ENCODE measurements around the gene SLC5A3.

The SLC5A3 gene

DNA sequence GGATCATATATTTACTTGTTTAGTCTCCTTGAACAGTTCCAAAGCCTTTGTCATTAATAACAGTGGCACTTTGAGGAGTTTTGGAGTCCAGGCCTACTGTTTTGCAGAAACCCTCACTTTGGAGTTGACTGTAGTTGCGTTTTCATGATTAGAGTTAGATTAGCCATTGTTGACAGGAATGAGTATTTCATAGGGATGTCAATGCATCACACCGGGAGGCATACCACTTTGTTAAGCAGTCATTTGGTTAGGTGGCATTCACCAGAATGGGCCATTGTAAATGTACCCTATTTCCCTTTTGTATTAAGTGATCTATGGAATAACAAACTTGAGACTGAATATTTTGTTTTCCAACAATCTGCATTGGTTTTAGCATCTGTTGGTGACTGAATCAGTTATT lies 11.8 kb downstream of the SLC5A3 start:
- H4K20me1 ChIP-seq (ENCODE audit: low read depth, low read length) = peaks cover 5% of the 10 kb centered on the region; the same call in 1 of the 2 replicates

DNA sequence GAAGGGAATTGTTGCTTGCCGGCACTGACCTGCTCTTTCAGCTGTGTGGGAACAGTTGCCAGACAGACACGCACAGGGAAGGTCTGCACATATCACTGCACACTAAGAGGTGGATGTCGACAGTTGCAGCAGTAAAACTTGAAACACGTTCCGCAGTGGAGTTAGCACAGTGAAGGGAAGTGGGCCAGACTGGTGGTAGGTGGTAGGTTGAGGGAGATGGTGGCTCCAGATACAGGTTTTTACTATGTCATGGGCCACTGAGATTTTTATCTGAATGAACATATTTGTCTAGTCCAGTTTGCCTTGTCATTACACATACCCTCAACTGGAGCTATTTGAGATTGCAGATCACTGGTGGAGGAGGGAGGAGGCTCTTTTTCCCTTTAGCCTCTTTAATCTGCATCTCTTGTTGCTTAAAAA lies 13.5 kb downstream of the SLC5A3 start:
- Histone ChIP-seq H3K27me3 (ENCODE audit: low read length) (no peaks in the 10 kb centered on the region), H3K79me2 (ENCODE audit: insufficient read depth, low read length) (peaks cover 97% of the 10 kb centered on the region), H3K36me3 (ENCODE audit: low read length) (no peaks in the 10 kb centered on the region), H2AFZ (ENCODE audit: low read depth, low read length, severe bottlenecking) (no peak overlapping the region), H3K9me3 (ENCODE audit: insufficient read depth, low read length) (no peaks in the 10 kb centered on the region), H3K4me2 (ENCODE audit: low read depth, low read length, poor library complexity, severe bottlenecking) (no peak overlapping the region), H3K4me3 (ENCODE audit: insufficient read depth, low read length, poor library complexity, severe bottlenecking) (no peak overlapping the region), H3K9ac (ENCODE audit: low read length) (no peak overlapping the region), H3K27ac (ENCODE audit: low read depth, low read length) (no peak overlapping the region), H4K20me1 (ENCODE audit: low read depth, low read length) (peaks cover 8% of the 10 kb centered on the region; the same call in 1 of the 2 replicates), H3F3A (ENCODE audit: insufficient read depth) (no peaks in the 10 kb centered on the region), H3K9me2 (replicated peaks; ENCODE audit: insufficient read depth, low read length) (no peaks in the 10 kb centered on the region)
- TF ChIP-seq, protein P1, sequence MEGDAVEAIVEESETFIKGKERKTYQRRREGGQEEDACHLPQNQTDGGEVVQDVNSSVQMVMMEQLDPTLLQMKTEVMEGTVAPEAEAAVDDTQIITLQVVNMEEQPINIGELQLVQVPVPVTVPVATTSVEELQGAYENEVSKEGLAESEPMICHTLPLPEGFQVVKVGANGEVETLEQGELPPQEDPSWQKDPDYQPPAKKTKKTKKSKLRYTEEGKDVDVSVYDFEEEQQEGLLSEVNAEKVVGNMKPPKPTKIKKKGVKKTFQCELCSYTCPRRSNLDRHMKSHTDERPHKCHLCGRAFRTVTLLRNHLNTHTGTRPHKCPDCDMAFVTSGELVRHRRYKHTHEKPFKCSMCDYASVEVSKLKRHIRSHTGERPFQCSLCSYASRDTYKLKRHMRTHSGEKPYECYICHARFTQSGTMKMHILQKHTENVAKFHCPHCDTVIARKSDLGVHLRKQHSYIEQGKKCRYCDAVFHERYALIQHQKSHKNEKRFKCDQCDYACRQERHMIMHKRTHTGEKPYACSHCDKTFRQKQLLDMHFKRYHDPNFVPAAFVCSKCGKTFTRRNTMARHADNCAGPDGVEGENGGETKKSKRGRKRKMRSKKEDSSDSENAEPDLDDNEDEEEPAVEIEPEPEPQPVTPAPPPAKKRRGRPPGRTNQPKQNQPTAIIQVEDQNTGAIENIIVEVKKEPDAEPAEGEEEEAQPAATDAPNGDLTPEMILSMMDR (IDR thresholded peaks at IDR 0.05; ENCODE audit: insufficient read depth, low read length, poor library complexity, severe bottlenecking) = no peak
- no peak for TF ChIP-seq EZH2phosphoT487 (conservative IDR thresholded peaks at IDR 0.05; ENCODE audit: low read length)

More for the DNA sequence above, 11.8 kb downstream of the SLC5A3 start:
- no peak overlapping the region for H3K27ac ChIP-seq (ENCODE audit: low read depth, low read length)
- peaks cover 97% of the 10 kb centered on the region for H3K79me2 ChIP-seq (ENCODE audit: insufficient read depth, low read length)
- H3F3A ChIP-seq (ENCODE audit: insufficient read depth) = no peaks in the 10 kb centered on the region
- H3K4me2 ChIP-seq (ENCODE audit: low read depth, low read length, poor library complexity, severe bottlenecking) = no peak overlapping the region
- H3K9me3 ChIP-seq (ENCODE audit: insufficient read depth, low read length) = no peaks in the 10 kb centered on the region
- no peak overlapping the region for H3K9ac ChIP-seq (ENCODE audit: low read length)
- TF ChIP-seq, protein P1 (IDR thresholded peaks at IDR 0.05; ENCODE audit: insufficient read depth, low read length, poor library complexity, severe bottlenecking) = no peak
- no peak for TF ChIP-seq EZH2phosphoT487 (conservative IDR thresholded peaks at IDR 0.05; ENCODE audit: low read length)
- H3K4me3 ChIP-seq (ENCODE audit: insufficient read depth, low read length, poor library complexity, severe bottlenecking) = no peak overlapping the region
- H3K9me2 ChIP-seq (replicated peaks; ENCODE audit: insufficient read depth, low read length) = no peaks in the 10 kb centered on the region
- no peaks in the 10 kb centered on the region for H3K27me3 ChIP-seq (ENCODE audit: low read length)
- H2AFZ ChIP-seq (ENCODE audit: low read depth, low read length, severe bottlenecking) = no peak overlapping the region
- no peaks in the 10 kb centered on the region for H3K36me3 ChIP-seq (ENCODE audit: low read length)

DNA sequence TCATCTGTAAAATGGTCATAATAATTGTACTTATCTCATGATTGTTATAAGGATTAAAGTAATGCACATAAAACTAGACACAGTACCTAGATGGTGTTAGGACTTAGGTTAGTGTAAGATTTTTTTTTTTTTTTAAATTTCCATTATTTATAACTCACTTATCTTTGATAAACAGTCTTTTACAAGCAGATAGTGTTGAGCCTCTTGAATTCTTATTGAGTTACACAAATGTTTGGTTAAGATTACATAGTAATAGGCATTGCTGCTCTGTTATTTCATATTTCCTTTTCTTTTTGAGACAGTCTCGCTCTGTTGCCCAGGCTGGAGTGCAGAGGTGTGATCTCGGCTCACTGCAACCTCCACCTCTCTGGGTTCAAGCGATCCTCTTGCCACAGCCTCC lies 15.4 kb downstream of the SLC5A3 start:
- Histone ChIP-seq H4K20me1 (ENCODE audit: low read depth, low read length) (peaks cover 8% of the 10 kb centered on the region; the same call in 1 of the 2 replicates), H2AFZ (ENCODE audit: low read depth, low read length, severe bottlenecking) (no peak overlapping the region), H3K27ac (ENCODE audit: low read depth, low read length) (no peak overlapping the region), H3K36me3 (ENCODE audit: low read length) (no peaks in the 10 kb centered on the region), H3K9ac (ENCODE audit: low read length) (no peak overlapping the region), H3F3A (ENCODE audit: insufficient read depth) (no peaks in the 10 kb centered on the region), H3K4me2 (ENCODE audit: low read depth, low read length, poor library complexity, severe bottlenecking) (no peak overlapping the region), H3K4me3 (ENCODE audit: insufficient read depth, low read length, poor library complexity, severe bottlenecking) (no peak overlapping the region), H3K27me3 (ENCODE audit: low read length) (no peaks in the 10 kb centered on the region), H3K79me2 (ENCODE audit: insufficient read depth, low read length) (peaks cover 95% of the 10 kb centered on the region), H3K9me2 (replicated peaks; ENCODE audit: insufficient read depth, low read length) (no peaks in the 10 kb centered on the region), H3K9me3 (ENCODE audit: insufficient read depth, low read length) (no peaks in the 10 kb centered on the region)
- TF ChIP-seq, protein P1 (IDR thresholded peaks at IDR 0.05; ENCODE audit: insufficient read depth, low read length, poor library complexity, severe bottlenecking) = no peak
- no peak for TF ChIP-seq EZH2phosphoT487 (conservative IDR thresholded peaks at IDR 0.05; ENCODE audit: low read length)

Data from SU-DHL-6 (cell line).